ENCODE results near the gene PPP6R2.
A peak's percentile ranks its signal among the peaks of the same experiment; 100 is the strongest.
"Not testable (repeated sequence)": the region's sequence is repeated elsewhere in the genome, so short reads cannot be mapped to it uniquely, and the experiment has no call there.

PPP6R2 gene

DNA sequence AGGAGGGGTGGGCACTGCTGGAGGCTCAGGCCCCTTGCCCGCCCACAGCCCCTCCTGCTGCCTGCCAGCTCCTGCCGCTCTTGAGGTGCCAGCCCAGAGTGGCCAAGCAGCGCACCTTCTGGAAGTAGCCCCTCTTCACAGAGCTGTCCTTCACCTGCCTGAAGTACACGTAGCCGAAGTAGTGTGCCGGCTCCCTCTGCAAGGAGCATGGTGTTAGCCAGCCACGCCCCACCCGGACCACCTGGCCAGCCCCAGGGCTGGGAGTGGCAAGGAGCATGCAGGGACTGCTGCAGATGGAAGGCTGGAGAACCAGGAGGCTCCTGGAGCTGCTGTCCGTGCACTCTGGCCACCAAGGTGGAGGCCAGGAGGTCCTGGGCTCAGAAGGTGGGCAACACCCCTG is 25.9 kb upstream of the PPP6R2 start:
- no peak for DNase-seq (ENCODE audit: low read depth)

DNA sequence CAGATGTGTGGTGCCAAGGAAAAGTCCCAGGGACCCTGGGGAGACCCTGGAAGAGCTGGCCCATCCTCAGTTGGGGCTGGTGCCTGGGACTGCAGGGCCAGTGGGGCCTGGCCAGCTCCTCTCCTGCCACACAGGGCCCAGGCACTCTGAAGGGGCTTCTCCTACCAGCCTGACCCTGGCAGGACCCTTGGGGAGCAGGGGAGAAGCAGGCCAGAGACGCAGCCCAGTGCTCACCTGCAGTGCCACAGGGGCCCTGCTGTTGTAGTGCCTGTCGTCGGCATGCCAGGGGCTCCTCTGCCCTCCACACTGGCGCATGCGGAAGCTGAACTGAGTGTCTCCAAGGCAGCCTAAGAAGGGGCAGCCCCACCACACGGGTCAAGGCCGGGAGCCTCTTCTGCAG is 25.5 kb upstream of the PPP6R2 start:
- no peak for DNase-seq (ENCODE audit: low read depth)

DNA sequence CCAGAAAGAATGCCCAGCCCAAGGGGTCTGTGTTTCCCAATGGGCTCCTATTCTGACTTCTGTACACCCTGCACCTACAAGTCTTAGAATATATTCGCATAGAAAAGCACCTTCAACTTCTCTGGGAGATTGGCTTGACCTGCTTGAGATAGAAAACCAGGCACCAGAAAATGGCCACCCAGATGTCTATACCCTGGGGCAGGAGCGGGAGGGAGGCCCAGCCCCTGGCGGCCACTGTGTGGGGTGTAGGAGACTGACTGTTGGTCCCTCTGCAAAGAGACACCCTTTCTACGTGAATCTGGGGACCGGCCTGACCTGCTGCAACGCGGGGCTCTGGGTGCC is 24.8 kb upstream of the PPP6R2 start:
- no peak for DNase-seq (ENCODE audit: low read depth)

DNA sequence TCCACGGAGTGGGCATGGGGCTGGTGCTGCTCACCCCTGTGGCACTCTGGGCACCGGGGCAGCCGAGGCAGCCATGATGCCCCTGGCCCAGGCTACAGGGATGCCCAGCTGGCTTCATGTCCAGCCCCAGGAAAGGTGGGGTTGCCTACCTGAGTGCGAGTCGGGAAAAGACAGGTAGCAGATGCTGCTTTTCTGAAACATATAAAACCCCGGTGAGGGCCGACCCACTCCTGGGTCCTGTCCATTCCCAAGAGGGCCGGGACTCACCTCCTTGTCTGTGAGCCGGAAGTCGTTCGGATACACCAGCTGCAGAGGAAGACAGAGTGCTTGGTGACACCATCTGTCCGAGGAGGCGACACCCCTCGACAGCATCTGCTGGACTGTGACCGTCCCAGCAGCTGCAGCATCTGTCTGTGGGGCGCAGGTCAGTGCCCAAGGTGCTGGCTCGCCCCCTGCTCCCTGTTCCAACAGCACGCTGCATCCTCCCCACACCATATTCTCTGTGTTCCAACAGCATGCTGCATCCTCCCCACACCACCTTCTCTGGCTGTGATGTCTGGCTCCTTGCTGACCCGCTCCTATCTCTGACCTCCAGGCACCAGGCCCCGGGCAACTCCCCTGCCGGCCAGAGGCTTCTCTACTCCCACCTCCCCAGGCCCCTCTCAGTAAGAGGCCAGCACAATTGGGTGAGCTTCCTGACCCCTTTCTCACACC is 24.3 kb upstream of the PPP6R2 start:
- DNase-seq (ENCODE audit: low read depth): no peak

- DNase-seq (ENCODE audit: low read depth): no peak
Observed at GRCh38 chr22:50319503-50319951, 23.6 kb upstream of the PPP6R2 start.

- DNase-seq (ENCODE audit: low read depth): no peak
Observed at GRCh38 chr22:50320116-50320515, 23.0 kb upstream of the PPP6R2 start.

DNA sequence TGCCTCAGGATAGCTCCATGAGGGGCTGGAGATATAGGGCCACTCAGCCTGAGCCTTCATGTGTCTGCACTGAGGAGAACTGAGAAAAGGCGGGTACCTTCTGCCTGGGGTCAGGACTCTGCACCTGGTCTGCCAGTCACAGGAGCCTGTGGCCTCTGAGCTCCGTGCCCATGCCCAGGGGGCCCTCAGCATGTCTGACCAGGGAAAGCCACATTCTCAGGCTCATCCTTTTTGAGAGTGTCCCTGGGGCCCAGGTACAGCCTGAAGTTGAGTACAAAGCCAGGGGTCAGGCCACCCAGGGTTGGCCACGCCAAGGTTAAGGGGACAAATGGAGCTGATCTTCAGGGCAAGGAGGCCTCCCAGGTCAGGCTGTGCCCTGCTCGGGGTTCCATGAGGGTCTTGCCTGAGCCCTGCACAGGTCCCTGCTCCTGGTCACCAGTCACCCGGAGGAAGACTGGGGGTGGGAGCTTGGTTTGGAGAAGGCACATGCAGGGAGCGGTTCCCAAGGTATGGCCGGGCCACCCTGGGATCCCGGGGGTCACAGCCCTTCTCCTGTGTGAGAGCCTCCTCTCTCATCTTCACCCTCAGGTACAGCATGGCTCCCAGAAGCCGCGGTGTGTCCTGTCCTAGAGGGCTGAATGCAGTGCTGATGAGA is 22.3 kb upstream of the PPP6R2 start:
- no peak for DNase-seq (ENCODE audit: low read depth)

GRCh38 chr22:50322382-50323104 is 20.6 kb upstream of the PPP6R2 start:
- DNase-seq (ENCODE audit: low read depth): not testable (repeated sequence)

DNA sequence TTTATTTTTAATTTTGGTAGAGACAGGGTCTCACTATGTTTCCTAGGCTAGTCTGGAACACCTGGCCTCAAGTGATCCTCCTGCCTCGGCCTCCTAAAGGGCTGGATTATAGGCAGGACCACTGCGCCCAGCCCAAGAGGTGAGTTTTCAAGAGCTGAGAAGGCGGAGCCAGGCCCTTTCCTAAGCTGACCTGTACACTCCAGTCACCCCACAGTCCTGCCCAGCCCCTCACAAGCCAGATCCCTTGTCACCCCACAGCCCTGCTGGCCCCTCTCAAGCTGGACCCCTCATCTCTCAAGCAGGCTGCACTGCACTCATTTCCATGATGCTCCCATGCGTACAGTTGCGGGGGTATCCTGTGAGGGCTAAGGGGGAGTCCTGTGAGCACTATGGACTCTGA is 19.2 kb upstream of the PPP6R2 start:
- no peak for DNase-seq (ENCODE audit: low read depth)

- DNase-seq (ENCODE audit: low read depth): no peak
Observed at GRCh38 chr22:50325444-50326224, 17.5 kb upstream of the PPP6R2 start.

DNA sequence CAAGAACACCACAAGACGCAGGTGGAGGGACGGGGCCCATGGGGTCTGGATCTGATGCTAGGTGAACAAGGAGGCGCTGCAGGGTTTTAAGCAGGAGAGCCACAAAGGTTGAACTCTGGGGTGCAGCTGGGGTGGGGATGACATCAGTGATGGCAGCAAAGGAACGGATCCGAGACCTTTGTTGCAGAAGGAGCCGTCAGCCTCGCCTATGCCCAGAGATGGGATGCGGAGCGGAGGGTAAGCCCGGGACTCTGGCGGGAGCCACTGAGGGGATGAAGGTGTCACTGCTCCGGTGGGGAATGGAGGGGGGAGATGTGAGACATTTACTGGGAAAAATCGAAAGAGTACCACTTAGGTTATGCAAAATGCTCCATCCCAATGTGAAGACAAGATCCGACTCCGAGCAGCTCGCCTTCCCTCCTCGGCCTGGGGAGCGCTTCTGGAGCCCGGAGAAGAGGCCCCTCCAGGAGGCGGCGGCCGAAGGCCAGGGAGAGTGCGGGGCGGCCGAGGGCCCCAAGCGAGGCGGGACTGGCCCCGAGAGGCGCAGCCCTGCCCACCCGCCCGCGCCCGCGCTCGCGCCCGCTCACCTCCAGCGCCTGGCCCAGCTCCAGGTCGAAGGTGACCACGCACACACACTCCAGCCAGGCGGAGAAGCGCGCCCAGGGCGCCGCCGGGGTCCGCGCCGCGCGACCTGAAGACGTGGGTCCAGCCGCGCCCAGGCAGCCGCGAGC is 16.7 kb upstream of the PPP6R2 start:
- DNase-seq (ENCODE audit: low read depth): no peak

GRCh38 chr22:50326956-50327710 is 16.0 kb upstream of the PPP6R2 start, which contains the start of gene DENND6B:
Gene DENND6B (minus strand): TSS chr22:50327012. CDS start chr22:50326988, 24 bp downstream.
- peak; percentile 48 for DNase-seq (ENCODE audit: low read depth)

GRCh38 chr22:50327711-50328019 is 15.5 kb upstream of the PPP6R2 start:
- DNase-seq (ENCODE audit: low read depth): no peak

GRCh38 chr22:50329236-50329635 is 13.9 kb upstream of the PPP6R2 start:
- no peak for DNase-seq (ENCODE audit: low read depth)

GRCh38 chr22:50334433-50334832 is 8.7 kb upstream of the PPP6R2 start:
- not testable (repeated sequence) for DNase-seq (ENCODE audit: low read depth)

- no peak for DNase-seq (ENCODE audit: low read depth)
Observed at GRCh38 chr22:50337262-50338041, 5.7 kb upstream of the PPP6R2 start.

- DNase-seq (ENCODE audit: low read depth): no peak
Observed at GRCh38 chr22:50338042-50338573, 5.0 kb upstream of the PPP6R2 start.

- DNase-seq (ENCODE audit: low read depth): no peak
Observed at GRCh38 chr22:50338860-50339462, 4.2 kb upstream of the PPP6R2 start.
